Raji (cell line): Measurements from ENCODE around the gene PPP1CA.
A peak's percentile ranks its signal among the peaks of the same experiment; 100 is the strongest.

Source experiments
- POLR2A ChIP-seq: IDR thresholded peaks from 2 replicates; pipeline ENCODE4 v1.6.1; 2011; ENCODE audit warnings: low read depth, low read length, control low read depth; ENCODE audit not compliant: insufficient read depth

PPP1CA gene

GRCh38 chr11:67428052-67429001, 26.7 kb upstream of the PPP1CA start, which contains the start of gene RPS6KB2:
TSS of gene RPS6KB2 (plus strand) at chr11:67428494. CDS start at chr11:67428546, 52 bp downstream.
- peak; percentile 68 for TF ChIP-seq POLR2A

- TF ChIP-seq POLR2A, result 0 out of 2 replicates have a peak, but pooled peaks have one; percentile 13
Observed at GRCh38 chr11:67423891-67424613, 22.4 kb upstream of the PPP1CA start.

DNA sequence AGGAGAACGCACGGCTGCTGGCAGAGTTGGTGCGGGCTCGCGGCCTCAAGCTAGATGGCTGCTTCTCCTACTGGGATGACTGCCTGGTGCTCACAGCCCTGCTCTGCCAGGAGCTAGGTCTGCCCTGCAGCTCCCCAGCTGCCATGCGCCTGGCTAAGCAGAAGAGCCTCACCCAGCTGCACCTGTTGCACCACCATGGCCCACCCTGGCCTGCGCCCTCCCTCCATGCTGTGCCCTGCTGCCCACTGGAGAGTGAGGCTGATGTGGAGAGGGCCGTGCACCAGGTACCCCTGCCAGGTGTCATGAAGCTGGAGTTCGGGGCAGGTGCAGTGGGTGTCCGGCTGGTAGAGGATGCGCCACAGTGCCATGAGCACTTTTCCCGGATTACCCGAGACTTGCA, 21.8 kb upstream of the PPP1CA start:
- TF ChIP-seq POLR2A, result no peak

- TF ChIP-seq POLR2A, result no peak
Observed at GRCh38 chr11:67422891-67423290, 21.2 kb upstream of the PPP1CA start.

DNA sequence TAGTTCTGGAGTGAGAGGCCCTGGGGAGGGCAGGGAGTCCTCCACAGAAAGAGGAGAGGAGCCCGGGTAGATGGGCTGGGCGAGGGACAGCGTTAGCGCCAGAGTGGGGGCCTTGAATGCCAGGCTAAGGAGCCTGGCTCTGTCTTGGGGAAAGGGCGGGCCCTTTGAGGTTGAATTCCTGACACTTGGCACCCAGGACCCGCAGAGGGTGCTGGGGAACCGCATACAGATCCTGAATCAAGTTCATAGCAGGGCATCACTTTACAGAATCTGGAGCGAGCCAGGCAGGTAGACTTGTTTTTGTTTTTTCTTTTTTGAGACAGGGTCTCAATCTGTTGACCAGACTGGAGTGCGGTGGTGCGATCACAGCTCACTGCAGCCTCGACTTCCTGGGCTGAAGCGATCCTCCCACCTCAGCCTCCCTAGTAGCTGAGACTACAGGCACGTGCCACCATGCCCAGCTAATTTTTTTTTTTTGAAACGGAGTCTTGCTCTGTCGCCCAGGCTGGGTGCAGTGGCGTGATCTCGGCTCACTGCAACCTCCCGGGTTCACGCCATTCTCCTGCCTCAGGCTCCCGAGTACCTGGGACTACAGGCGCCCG, 19.9 kb upstream of the PPP1CA start:
- no peak for TF ChIP-seq POLR2A

DNA sequence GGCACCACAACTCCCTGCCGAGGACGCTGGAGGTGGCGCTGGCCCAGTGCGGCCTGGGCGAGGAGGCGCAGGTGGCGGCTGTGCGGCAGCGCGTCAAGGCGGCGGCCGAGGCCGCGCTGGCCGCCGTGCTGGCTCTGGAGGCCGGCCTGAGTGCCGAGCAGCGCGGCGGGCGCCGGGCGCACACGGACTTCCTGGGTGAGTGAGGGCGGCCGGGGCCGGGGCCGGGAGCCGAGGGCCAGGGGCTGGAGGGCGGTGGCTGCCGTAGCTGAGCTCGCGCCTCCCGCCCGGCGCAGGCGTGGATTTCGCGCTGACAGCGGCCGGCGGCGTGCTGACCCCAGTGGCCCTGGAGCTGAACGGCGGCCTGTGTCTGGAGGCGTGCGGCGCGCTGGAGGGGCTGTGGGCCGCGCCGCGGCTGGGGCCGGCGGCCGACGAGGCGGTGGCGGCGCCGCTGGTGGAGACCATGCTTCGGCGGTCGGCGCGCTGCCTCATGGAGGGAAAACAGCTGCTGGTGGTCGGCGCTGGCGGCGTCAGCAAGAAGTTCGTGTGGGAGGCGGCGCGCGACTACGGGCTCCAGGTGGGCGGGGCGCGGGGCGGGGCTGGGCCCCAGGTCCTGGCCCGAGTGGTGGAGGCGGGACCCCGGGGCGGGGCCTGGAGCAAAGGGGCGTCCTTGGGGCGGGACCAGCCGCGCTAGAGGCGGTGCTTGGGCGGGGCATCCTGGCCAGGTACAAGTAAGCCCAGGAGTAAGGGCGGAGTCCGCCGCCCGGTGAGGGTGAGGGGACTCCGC, 19.2 kb upstream of the PPP1CA start:
- TF ChIP-seq POLR2A, result peak; percentile 89

DNA sequence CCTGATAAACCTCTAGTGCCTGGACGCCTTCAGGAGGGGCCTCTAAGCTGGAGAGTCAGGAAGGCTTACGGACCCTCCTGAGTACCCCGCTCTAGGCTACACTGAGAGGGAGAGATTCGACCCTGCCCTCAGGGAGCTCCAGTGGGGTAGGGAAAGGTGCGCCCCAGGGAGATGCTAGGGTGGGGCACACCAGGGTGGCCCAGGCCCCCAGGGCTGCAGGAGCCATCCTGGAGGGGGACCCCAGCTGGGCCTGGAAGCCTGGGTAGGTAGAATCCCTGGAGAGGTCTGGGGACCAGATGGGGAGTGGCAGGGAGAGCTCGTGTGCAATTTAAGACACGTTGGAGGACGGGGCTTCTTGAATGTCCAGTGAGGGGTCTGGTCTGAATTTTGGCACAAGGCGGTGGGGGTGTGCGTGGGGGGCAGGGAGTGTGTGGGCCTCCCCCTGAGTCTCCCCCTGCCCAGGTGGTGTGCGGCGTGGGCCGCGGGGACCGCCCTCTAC, 18.5 kb upstream of the PPP1CA start:
- TF ChIP-seq POLR2A, result peak; percentile 6; the same call in 1 of the 2 replicates

DNA sequence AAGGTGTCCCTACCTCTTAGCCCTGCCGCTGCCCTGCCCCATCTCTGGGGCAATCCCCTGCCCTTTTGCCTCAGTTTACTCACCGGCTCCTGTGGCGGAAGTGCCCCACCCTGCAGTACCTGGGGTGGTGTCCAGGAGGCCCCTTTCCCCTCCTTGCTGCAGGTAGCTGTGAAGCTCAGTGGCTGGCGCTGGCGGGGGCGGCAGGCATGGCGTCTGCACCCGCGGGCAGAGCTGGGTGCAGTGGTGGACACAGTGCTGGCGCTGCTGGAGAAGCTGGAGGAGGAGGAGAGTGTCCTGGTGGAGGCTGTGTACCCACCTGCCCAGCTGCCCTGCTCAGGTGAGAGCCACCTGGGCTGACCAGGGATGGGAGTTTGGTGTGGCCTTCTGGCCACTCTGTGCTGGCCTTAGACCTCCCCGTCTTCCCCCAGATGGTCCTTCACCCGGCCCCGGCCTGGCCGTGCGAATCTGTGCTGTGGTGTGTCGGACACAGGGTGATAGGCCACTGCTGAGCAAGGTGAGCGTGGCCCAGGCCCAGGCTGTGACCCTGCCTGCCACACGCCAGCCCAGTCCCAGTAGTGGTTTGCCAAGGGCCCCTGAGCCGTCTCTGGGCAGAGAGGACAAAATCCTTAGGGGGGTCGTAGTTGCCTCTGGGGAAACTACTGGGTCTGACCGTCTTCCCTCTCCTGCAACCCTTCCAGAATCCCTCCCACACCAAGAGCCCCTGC, 17.8 kb upstream of the PPP1CA start:
- TF ChIP-seq POLR2A, result peak; percentile 20; the same call in 1 of the 2 replicates

DNA sequence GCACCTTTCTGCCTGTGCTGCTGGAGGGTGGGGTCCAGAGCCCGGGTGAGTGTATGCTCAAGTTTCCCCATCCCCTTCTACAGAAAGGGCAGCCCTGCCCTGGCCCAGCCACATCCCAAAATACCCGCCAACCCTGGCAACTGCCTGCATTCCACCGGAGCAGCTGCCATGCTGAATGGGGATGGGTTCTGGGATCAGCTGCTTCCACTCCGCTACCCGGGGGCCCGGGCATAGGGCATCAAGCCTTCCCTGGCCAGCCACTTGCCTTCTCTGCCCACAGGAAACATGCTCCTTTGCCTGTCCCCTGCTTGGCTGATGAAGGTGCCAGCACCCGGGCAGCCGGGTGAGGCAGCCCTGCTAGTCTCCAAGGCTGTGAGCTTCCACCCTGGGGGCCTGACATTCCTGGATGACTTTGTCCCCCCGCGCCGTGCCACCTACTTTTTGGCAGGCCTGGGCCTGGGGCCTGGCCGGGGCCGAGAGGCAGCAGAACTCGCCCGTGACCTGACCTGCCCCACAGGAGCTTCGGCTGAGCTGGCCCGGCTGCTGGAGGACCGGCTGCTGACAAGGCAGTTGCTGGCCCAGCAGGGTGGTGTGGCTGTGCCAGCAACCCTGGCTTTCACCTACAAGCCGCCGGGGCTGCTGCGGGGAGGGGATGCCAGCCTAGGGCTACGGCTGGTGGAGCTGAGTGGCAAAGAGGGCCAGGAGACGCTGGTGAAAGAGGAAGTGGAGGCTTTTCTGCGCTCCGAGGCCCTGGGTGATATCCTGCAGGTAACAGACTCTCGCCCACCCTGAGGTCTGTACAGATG, 17.0 kb upstream of the PPP1CA start:
- TF ChIP-seq POLR2A, result no peak

- TF ChIP-seq POLR2A, result no peak
Observed at GRCh38 chr11:67417425-67417824, 15.8 kb upstream of the PPP1CA start.

DNA sequence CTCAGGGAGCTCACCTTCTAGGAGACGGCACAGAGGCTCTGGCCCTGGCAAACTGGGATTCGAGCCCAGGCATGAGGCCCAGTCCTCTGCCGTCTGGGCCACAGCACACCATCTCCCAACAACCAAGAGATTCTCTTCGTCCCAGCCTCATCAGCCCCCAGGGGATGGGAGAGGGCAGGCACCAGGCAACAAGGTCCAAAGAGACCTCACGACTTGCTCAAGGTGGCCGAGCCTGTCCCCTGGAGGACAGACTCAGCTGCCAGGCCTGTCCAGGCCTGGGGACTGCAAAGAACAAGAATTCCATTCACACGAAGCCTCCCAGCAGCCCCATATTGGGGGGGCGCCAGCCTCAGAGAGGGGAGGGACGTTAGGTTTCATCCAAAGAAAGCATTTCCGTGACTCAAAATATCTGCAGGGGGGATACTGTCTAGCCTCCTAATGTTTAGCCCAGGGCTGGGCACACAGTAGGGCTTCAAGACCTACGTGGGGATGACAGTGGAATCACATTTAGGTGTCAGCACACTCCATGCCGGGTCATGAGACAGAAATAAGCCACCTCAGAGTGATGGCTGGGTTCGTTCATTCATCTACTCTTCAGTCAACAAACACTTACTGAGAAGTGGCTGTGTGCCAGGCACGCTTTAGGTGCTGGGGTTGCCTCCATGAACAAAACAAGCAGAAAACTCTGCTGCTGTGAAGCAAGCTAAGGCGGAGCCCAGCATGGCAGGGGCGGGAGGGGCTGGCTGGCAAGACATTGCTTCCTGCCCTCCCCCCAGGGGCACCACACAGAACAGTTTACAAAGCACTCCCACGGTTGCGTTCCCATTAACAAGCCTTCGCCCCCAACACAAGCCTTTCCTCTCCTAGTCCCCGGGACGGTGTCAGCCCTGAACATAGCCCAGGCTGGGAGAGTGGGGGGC, 15.0 kb upstream of the PPP1CA start:
- TF ChIP-seq POLR2A, result no peak
